ENCODE results near the gene NXPE2.

NXPE2 gene

DNA sequence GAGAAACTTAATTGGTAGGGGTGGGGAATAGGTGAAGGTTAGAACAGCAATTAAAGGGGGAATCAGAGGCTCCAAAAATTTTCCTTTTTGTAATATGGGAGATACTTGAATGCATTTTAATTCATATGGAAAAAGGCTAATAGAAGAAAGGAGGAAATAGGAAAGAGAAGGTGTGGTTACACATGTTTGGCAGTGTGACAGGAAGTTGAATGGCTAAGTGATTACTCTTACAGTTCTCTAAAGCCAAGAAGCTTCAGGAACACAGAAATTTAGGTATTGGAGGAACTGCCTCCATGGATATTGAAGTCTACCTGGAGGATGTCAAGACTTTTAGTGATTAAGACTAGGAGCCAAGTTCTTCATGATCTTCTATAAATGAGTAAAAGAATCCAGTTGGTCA is 6.3 kb downstream of the NXPE2 start:
- Histone ChIP-seq H3K36me3 (ENCODE audit: control insufficient read depth, insufficient read depth, low read length) (no peaks in the 10 kb centered on the region), H3K4me1 (ENCODE audit: control insufficient read depth, insufficient read depth, low read length) (no peaks in the 10 kb centered on the region), H3K9ac (ENCODE audit: low read length) (no peak overlapping the region), H3K27ac (ENCODE audit: low read depth, low read length) (no peak overlapping the region), H3K4me3 (ENCODE audit: low read length) (no peak overlapping the region), H3K27me3 (ENCODE audit: control insufficient read depth, insufficient read depth, low read length) (no peaks in the 10 kb centered on the region)

DNA sequence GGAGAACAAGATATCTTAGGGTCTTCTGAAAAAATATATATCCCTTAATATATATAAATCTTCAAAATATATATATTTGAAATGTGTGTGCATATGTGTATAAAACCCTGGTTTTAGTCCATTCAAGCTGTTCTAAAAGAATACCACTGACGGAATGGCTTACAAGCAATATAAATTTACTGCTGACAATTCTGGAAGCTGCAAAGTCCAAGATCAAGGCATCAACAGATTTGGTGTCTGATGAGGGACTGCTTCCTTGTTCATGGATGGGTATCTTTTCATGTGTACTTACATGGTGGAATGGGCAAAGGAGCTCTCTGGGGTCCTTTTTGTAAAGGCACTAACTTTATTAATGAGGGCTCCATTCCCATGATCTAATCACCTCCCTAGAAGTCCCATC is 6.8 kb downstream of the NXPE2 start:
- Histone ChIP-seq H3K4me1 (ENCODE audit: control insufficient read depth, insufficient read depth, low read length) (no peaks in the 10 kb centered on the region), H3K27ac (ENCODE audit: low read depth, low read length) (no peak overlapping the region), H3K4me3 (ENCODE audit: low read length) (no peak overlapping the region), H3K27me3 (ENCODE audit: control insufficient read depth, insufficient read depth, low read length) (no peaks in the 10 kb centered on the region), H3K9ac (ENCODE audit: low read length) (no peak overlapping the region), H3K36me3 (ENCODE audit: control insufficient read depth, insufficient read depth, low read length) (no peaks in the 10 kb centered on the region)

DNA sequence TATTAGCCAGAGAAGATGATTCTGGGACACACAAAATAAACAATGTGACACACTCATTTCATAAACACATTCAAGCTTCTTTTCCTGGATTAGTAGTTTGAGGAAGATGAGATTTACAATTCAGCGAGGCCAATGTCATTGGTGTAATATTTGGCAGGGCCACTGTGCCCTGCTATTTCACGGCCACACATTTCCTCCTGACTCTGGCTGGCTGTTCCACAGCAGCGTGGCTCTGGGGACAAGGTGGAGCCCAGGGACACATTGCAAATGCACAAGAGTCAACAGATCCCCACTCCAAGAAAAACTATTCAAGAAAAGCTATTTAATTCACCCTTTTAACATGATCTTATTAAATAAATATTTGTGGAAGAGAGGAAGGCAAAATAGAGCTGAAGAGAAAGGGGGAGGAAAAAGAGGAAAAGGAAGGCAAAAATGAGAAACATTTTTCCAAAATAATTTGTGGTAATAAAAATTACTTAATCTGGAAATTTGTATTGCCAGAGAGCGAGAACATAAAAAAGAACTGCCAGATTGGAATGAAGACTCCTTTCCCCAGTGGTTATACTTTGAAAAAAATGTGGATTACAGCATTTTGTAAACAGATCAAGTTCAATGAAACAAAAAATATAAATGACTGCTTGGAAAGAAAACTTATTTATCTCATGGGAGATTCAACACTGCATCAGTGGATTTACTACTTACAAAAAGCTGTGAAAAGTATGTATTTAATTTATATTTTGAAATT is 27.1 kb downstream of the NXPE2 start:
- H3K4me1 ChIP-seq (ENCODE audit: control insufficient read depth, insufficient read depth, low read length), result no peaks in the 10 kb centered on the region
- H3K4me3 ChIP-seq (ENCODE audit: low read length), result no peak overlapping the region
- H3K27me3 ChIP-seq (ENCODE audit: control insufficient read depth, insufficient read depth, low read length), result no peaks in the 10 kb centered on the region
- H3K9ac ChIP-seq (ENCODE audit: low read length), result no peak overlapping the region
- no peaks in the 10 kb centered on the region for H3K36me3 ChIP-seq (ENCODE audit: control insufficient read depth, insufficient read depth, low read length)
- no peak overlapping the region for H3K27ac ChIP-seq (ENCODE audit: low read depth, low read length)

DNA sequence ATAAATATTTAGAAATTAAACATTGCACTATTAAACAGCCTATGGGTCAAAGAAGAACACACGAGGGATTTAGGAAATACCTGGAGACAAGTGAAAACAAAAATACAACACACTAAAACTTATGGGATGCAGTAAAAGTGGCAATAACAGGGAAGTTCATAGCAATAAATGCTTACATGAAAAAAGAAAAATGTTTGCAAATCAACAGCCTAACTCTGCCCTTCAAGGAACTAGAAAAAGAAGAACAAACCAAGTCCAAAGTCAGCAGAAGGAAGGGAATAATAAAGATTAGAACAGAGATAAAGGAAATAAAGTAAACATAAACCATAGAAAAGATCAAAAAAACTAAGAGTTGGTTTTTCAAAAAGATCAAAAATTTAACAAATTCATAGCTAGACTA is 31.6 kb downstream of the NXPE2 start:
- Histone ChIP-seq H3K27me3 (ENCODE audit: control insufficient read depth, insufficient read depth, low read length) (no peaks in the 10 kb centered on the region), H3K4me3 (ENCODE audit: low read length) (no peak overlapping the region), H3K27ac (ENCODE audit: low read depth, low read length) (no peak overlapping the region)

DNA sequence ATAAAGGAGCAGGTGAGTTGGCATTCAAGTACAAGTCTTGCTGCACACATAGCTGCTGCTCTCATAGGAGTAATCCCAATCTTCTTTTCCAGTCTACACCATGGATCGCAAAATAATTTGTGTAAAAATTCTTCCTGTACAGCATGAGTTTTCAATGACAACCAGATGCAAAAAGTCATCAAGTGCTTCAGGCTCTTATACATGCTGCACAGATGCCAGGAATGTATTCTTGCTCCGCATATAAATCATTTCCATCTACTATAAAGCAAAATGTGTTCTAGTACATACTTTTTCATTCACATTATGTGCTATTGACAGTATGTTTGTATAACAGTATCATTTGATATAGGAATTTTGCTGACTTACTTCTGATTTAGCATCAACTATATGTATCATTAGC is 35.4 kb downstream of the NXPE2 start:
- H3K4me1 ChIP-seq (ENCODE audit: control insufficient read depth, insufficient read depth, low read length), result no peaks in the 10 kb centered on the region
- no peaks in the 10 kb centered on the region for H3K36me3 ChIP-seq (ENCODE audit: control insufficient read depth, insufficient read depth, low read length)

More for the DNA sequence above, 31.6 kb downstream of the NXPE2 start:
- no peak overlapping the region for H3K9ac ChIP-seq (ENCODE audit: low read length)
- no peaks in the 10 kb centered on the region for H3K36me3 ChIP-seq (ENCODE audit: control insufficient read depth, insufficient read depth, low read length)
- H3K4me1 ChIP-seq (ENCODE audit: control insufficient read depth, insufficient read depth, low read length), result no peaks in the 10 kb centered on the region

DNA sequence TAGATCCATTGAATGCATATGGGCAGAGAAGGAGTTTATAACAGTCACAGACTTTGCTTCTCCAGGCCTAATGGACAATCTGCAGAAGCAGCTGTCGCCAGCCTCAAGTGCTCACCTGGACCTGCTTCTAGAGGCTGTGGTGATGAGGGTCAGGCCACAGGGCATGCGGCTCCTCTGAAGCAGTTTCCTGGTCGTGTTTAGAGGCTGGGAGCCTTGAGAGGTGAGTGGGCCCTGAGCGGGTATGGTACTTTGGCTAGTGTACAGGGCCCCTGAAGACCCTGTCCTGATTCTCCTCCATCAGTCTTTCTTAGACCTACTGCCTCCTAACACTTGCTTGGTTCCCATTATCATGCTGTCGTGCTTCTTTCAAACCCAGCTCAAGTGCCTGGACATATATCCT is 41.2 kb downstream of the NXPE2 start:
- Histone ChIP-seq H3K27ac (ENCODE audit: low read depth, low read length) (no peak overlapping the region), H3K9ac (ENCODE audit: low read length) (no peak overlapping the region), H3K36me3 (ENCODE audit: control insufficient read depth, insufficient read depth, low read length) (no peaks in the 10 kb centered on the region), H3K4me1 (ENCODE audit: control insufficient read depth, insufficient read depth, low read length) (no peaks in the 10 kb centered on the region), H3K27me3 (ENCODE audit: control insufficient read depth, insufficient read depth, low read length) (no peaks in the 10 kb centered on the region), H3K4me3 (ENCODE audit: low read length) (no peak overlapping the region)

More for the DNA sequence above, 35.4 kb downstream of the NXPE2 start:
- H3K9ac ChIP-seq (ENCODE audit: low read length), result no peak overlapping the region
- H3K4me3 ChIP-seq (ENCODE audit: low read length), result no peak overlapping the region
- no peaks in the 10 kb centered on the region for H3K27me3 ChIP-seq (ENCODE audit: control insufficient read depth, insufficient read depth, low read length)
- no peak overlapping the region for H3K27ac ChIP-seq (ENCODE audit: low read depth, low read length)

DNA sequence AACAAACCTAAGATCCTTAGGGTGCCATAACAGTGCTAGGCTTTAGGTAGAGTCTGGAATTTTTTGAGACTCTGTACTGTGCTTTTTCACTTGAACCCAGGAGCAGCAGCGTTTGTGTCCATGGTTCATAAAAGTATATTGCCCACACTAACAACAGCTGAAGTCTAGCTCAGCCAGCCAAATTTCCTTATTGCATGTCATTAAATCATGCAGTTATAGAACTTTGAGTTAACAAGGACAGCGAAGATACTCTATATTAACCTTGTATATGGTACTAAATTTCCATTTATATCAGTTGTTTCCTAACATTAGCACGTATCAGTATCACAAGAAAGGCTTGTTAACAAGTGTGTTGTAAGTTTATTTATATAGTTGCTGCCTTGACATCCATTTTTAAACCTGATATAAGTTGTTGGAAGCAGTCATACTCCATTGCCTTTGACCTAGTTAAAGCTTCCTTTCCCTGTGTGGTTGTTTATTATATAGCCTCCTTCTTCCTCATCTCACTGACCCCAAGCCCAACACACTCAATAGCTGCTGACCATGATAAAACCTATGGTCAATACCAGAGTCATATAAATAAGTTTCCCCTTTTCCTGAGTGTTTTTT is 46.7 kb downstream of the NXPE2 start:
- Histone ChIP-seq H3K27ac (ENCODE audit: low read depth, low read length) (no peak overlapping the region), H3K4me3 (ENCODE audit: low read length) (no peak overlapping the region), H3K9ac (ENCODE audit: low read length) (no peak overlapping the region), H3K36me3 (ENCODE audit: control insufficient read depth, insufficient read depth, low read length) (no peaks in the 10 kb centered on the region), H3K27me3 (ENCODE audit: control insufficient read depth, insufficient read depth, low read length) (no peaks in the 10 kb centered on the region), H3K4me1 (ENCODE audit: control insufficient read depth, insufficient read depth, low read length) (no peaks in the 10 kb centered on the region)

DNA sequence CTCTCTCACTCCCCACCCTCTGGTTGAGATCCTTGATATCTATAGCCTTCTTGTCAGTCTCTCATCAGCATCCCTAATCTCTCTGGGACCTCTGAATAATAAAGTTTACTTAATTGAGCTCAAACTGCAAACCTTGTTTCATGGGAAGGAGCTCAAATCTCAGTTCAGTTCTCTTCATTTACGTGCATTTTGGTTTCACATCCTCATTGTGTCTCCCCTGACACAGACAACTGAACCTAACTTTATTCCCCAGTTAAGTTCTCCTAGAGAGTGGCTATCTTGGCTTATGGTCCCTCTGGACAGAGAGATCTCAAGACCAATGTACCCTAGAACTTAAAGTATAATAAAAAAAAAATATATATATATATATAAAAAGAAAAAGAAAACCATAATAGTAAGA is 47.3 kb downstream of the NXPE2 start:
- no peaks in the 10 kb centered on the region for H3K36me3 ChIP-seq (ENCODE audit: control insufficient read depth, insufficient read depth, low read length)
- no peak overlapping the region for H3K27ac ChIP-seq (ENCODE audit: low read depth, low read length)
- H3K27me3 ChIP-seq (ENCODE audit: control insufficient read depth, insufficient read depth, low read length), result no peaks in the 10 kb centered on the region
- H3K4me3 ChIP-seq (ENCODE audit: low read length), result no peak overlapping the region
- H3K9ac ChIP-seq (ENCODE audit: low read length), result no peak overlapping the region
- H3K4me1 ChIP-seq (ENCODE audit: control insufficient read depth, insufficient read depth, low read length), result no peaks in the 10 kb centered on the region

DNA sequence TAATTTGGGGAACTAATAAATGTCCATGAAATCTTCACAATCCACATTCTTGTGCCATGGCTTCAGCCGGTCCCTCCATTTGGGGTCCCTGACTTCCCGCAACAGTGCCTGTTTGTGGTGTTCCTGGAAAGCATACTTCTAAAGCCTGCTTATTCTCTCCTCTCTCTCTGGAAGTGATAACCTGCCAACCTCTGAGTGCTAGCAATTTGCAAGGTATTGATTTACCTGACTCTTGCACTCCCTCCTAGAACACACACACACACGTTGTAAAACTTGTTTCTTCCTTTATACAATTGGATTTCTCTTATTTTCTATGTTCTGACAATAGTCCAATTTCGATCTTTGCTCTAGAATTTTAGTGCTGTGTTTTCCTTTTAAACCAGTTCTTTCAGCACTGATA is 58.5 kb downstream of the NXPE2 start:
- H3K4me1 ChIP-seq (ENCODE audit: control insufficient read depth, insufficient read depth, low read length), result no peaks in the 10 kb centered on the region
- no peak overlapping the region for H3K27ac ChIP-seq (ENCODE audit: low read depth, low read length)
- no peaks in the 10 kb centered on the region for H3K36me3 ChIP-seq (ENCODE audit: control insufficient read depth, insufficient read depth, low read length)
- no peak overlapping the region for H3K4me3 ChIP-seq (ENCODE audit: low read length)
- H3K27me3 ChIP-seq (ENCODE audit: control insufficient read depth, insufficient read depth, low read length), result no peaks in the 10 kb centered on the region
- no peak overlapping the region for H3K9ac ChIP-seq (ENCODE audit: low read length)

DNA sequence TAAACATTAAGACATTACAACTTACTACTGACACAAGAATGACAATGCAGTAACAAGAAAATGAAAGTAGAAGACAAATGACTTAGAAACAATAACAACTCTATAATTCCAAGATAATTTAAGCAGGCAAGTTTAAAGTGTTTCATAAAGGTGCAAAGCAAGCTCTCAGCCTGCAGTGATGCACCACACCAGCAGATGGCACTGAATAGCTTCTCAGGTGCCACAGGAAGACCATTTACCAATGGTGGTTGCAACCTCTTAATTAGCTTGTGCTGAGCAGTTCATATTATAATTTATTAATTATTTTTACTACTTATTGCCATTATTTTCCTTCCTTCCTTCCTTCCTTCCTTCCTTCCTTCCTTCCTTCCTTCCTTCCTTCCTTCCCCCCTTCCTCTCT is 60.6 kb downstream of the NXPE2 start:
- Histone ChIP-seq H3K27ac (ENCODE audit: low read depth, low read length) (no peak overlapping the region), H3K9ac (ENCODE audit: low read length) (no peak overlapping the region), H3K4me1 (ENCODE audit: control insufficient read depth, insufficient read depth, low read length) (no peaks in the 10 kb centered on the region), H3K36me3 (ENCODE audit: control insufficient read depth, insufficient read depth, low read length) (no peaks in the 10 kb centered on the region), H3K4me3 (ENCODE audit: low read length) (no peak overlapping the region), H3K27me3 (ENCODE audit: control insufficient read depth, insufficient read depth, low read length) (no peaks in the 10 kb centered on the region)

DNA sequence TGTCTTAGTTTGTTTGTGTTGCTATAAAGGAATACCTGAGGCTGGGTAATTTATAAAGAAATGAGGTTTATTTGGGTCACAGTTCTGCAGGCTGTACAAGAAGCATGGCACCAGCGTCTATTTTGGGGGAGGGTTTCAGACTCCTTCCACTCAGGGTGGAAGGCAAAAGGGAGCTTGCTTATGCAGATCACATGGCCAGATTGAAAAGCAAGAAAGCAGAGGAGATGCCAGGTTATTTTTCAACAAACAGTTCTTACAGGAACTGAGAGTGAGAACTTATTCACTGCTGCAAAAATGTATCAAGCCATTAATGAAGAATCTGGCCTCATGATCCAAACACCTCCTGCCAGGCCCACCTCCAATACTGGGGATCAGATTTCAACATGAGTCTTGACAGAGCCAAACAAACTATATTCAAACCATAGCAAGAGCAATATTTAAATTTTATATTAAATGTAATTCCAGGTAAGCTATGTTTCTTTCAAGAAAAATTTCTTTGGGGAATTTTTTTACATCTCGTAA is 66.9 kb downstream of the NXPE2 start:
- Histone ChIP-seq H3K4me3 (ENCODE audit: low read length) (no peak overlapping the region), H3K27ac (ENCODE audit: low read depth, low read length) (no peak overlapping the region), H3K27me3 (ENCODE audit: control insufficient read depth, insufficient read depth, low read length) (no peaks in the 10 kb centered on the region), H3K9ac (ENCODE audit: low read length) (no peak overlapping the region), H3K4me1 (ENCODE audit: control insufficient read depth, insufficient read depth, low read length) (no peaks in the 10 kb centered on the region), H3K36me3 (ENCODE audit: control insufficient read depth, insufficient read depth, low read length) (no peaks in the 10 kb centered on the region)

DNA sequence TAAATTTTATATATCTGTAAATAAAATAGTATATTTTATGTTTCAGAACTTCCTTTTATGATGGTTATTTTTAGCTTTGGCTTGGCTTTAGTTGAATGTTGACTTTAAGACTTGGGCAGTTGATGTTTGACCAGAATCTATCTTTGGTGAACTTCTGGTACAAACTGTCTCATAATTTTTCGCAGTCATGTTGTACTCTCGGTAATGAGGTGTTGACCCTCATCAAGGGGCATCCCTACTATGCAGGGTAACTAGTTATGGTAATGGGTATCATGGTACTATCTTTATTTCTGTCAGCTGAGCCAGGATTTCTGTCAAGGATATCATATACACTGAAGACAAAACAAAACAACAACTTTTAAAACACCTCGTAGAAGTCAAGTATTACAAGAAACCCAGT is 67.7 kb downstream of the NXPE2 start:
- no peak overlapping the region for H3K27ac ChIP-seq (ENCODE audit: low read depth, low read length)
- H3K4me3 ChIP-seq (ENCODE audit: low read length), result no peak overlapping the region
- H3K36me3 ChIP-seq (ENCODE audit: control insufficient read depth, insufficient read depth, low read length), result no peaks in the 10 kb centered on the region
- no peaks in the 10 kb centered on the region for H3K27me3 ChIP-seq (ENCODE audit: control insufficient read depth, insufficient read depth, low read length)
- H3K4me1 ChIP-seq (ENCODE audit: control insufficient read depth, insufficient read depth, low read length), result no peaks in the 10 kb centered on the region
- H3K9ac ChIP-seq (ENCODE audit: low read length), result no peak overlapping the region
